ENCODE data around the gene HJURP. TPM values are rescaled to one million over a fixed set of nuclear protein-coding genes. Genes with fewer than 3 reads are reported as not detected.

The HJURP gene
- total RNA-seq, 4 donors from 2014 or later, result 13.0 TPM; not detected in 3

- TF ChIP-seq, protein P1, sequence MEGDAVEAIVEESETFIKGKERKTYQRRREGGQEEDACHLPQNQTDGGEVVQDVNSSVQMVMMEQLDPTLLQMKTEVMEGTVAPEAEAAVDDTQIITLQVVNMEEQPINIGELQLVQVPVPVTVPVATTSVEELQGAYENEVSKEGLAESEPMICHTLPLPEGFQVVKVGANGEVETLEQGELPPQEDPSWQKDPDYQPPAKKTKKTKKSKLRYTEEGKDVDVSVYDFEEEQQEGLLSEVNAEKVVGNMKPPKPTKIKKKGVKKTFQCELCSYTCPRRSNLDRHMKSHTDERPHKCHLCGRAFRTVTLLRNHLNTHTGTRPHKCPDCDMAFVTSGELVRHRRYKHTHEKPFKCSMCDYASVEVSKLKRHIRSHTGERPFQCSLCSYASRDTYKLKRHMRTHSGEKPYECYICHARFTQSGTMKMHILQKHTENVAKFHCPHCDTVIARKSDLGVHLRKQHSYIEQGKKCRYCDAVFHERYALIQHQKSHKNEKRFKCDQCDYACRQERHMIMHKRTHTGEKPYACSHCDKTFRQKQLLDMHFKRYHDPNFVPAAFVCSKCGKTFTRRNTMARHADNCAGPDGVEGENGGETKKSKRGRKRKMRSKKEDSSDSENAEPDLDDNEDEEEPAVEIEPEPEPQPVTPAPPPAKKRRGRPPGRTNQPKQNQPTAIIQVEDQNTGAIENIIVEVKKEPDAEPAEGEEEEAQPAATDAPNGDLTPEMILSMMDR (IDR thresholded peaks at IDR 0.05), result no peak
- TF ChIP-seq POLR2A (IDR thresholded peaks at IDR 0.05), result no peak
- Histone ChIP-seq H3K27me3 (no peaks in the 10 kb centered on the region), H3K4me1 (no peaks in the 10 kb centered on the region), H3K27ac (no peak overlapping the region), H3K9me3 (no peaks in the 10 kb centered on the region), H3K4me3 (no peak overlapping the region), H3K36me3 (no peaks in the 10 kb centered on the region)
- no peak for DNase-seq
- intact Hi-C loops (cut with DNase I; ENCODE audit: low total_unique reads), result no loop called here
Measured at GRCh38 chr2:233799087-233799665, 55.2 kb downstream of the HJURP start.

- Histone ChIP-seq H3K27me3 (no peaks in the 10 kb centered on the region), H3K36me3 (no peaks in the 10 kb centered on the region), H3K27ac (no peak overlapping the region), H3K9me3 (no peaks in the 10 kb centered on the region), H3K4me3 (no peak overlapping the region), H3K4me1 (no peaks in the 10 kb centered on the region)
- DNase-seq, result no peak
- intact Hi-C loops (cut with DNase I; ENCODE audit: low total_unique reads), result no loop called here
- TF ChIP-seq, protein P1 (IDR thresholded peaks at IDR 0.05), result no peak
- TF ChIP-seq POLR2A (IDR thresholded peaks at IDR 0.05), result no peak
Measured at GRCh38 chr2:233798335-233799086, 55.8 kb downstream of the HJURP start.

DNA sequence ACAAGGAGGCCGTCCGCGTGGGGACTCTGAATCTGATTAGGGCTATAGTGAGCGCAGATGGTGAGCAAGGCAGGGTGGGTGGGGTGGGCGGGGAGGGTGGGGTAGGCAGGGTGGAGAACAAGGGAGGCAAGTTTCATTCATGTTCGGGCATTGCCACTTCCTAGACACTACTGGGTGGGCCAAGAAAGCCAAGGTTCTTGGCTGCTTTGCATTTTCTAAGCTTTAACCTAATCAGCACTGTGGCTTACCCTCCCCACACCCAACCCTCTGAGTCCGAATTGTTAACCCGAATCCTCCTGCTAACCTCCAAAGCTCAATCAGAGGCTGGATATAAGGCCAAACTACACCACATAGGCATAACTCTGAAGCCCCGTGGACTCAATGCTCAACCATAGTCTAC is 58.1 kb downstream of the HJURP start:
- H3K9me3 ChIP-seq, result no peaks in the 10 kb centered on the region
- H3K36me3 ChIP-seq, result no peaks in the 10 kb centered on the region
- intact Hi-C loops (cut with DNase I; ENCODE audit: low total_unique reads), result no loop called here
- no peak overlapping the region for H3K4me3 ChIP-seq
- no peak overlapping the region for H3K27ac ChIP-seq
- TF ChIP-seq POLR2A (IDR thresholded peaks at IDR 0.05), result no peak
- TF ChIP-seq, protein P1 (IDR thresholded peaks at IDR 0.05), result no peak
- no peak for DNase-seq
- H3K4me1 ChIP-seq, result no peaks in the 10 kb centered on the region
- H3K27me3 ChIP-seq, result no peaks in the 10 kb centered on the region

GRCh38 chr2:233795735-233796171 is 58.6 kb downstream of the HJURP start:
- no peak for DNase-seq
- H3K27me3 ChIP-seq, result no peaks in the 10 kb centered on the region
- no peaks in the 10 kb centered on the region for H3K36me3 ChIP-seq
- intact Hi-C loops (cut with DNase I; ENCODE audit: low total_unique reads), result no loop called here
- TF ChIP-seq POLR2A (IDR thresholded peaks at IDR 0.05), result no peak
- TF ChIP-seq, protein P1 (IDR thresholded peaks at IDR 0.05), result no peak
- no peaks in the 10 kb centered on the region for H3K4me1 ChIP-seq
- H3K27ac ChIP-seq, result no peak overlapping the region
- no peak overlapping the region for H3K4me3 ChIP-seq
- no peaks in the 10 kb centered on the region for H3K9me3 ChIP-seq

GRCh38 chr2:233794128-233794658 is 60.1 kb downstream of the HJURP start:
- DNase-seq, result no peak
- Histone ChIP-seq H3K27ac (no peak overlapping the region), H3K4me3 (no peak overlapping the region), H3K36me3 (no peaks in the 10 kb centered on the region), H3K9me3 (no peaks in the 10 kb centered on the region), H3K4me1 (no peaks in the 10 kb centered on the region), H3K27me3 (no peaks in the 10 kb centered on the region)
- intact Hi-C loops (cut with DNase I; ENCODE audit: low total_unique reads), result no loop called here
- TF ChIP-seq, protein P1 (IDR thresholded peaks at IDR 0.05), result no peak
- TF ChIP-seq POLR2A (IDR thresholded peaks at IDR 0.05), result no peak
